HG03060 (cell line): ENCODE results near the gene TTBK2.

ENCODE experiments used
- ATAC-seq: cut with Tn5 transposase; IDR thresholded peaks from one replicate; pipeline ENCODE4 v1.9.1; 2021; ENCODE audit warnings: low read depth, moderate number of reproducible peaks; ENCODE audit not compliant: unreplicated experiment

TTBK2 gene

GRCh38 chr15:42704492-42704926 is 216.1 kb downstream of the TTBK2 start:
- no peak for ATAC-seq

- no peak for ATAC-seq
Measured at GRCh38 chr15:42696626-42697025, 224.0 kb downstream of the TTBK2 start.

- no peak for ATAC-seq
Measured at GRCh38 chr15:42695527-42696071, 225.0 kb downstream of the TTBK2 start.

- no peak for ATAC-seq
Measured at GRCh38 chr15:42694398-42694797, 226.2 kb downstream of the TTBK2 start.

GRCh38 chr15:42693942-42694341 is 226.6 kb downstream of the TTBK2 start:
- no peak for ATAC-seq

GRCh38 chr15:42693496-42693895 is 227.1 kb downstream of the TTBK2 start:
- ATAC-seq = no peak

GRCh38 chr15:42692997-42693396 is 227.6 kb downstream of the TTBK2 start:
- ATAC-seq = no peak

GRCh38 chr15:42692536-42692935 is 228.0 kb downstream of the TTBK2 start:
- no peak for ATAC-seq

GRCh38 chr15:42691770-42692169 is 228.8 kb downstream of the TTBK2 start:
- no peak for ATAC-seq

GRCh38 chr15:42691308-42691707 is 229.3 kb downstream of the TTBK2 start:
- no peak for ATAC-seq
